ENCODE data around the gene PTPRN2.

GRCh38 chr7:158064631-158065030, 523.0 kb downstream of the PTPRN2 start:
- TF ChIP-seq CTCF (IDR thresholded peaks at IDR 0.05) (no peak), POLR2A (IDR thresholded peaks at IDR 0.05) (no peak)
